Activated CD4-positive, alpha-beta T cell treated with anti-CD3 and anti-CD28 coated beads, Interleukin-2, amount 50 U/mL, for 1 hour (primary cell): ENCODE measurements around the gene OTUB2.
A peak's percentile ranks its signal among the peaks of the same experiment; 100 is the strongest.
"Not testable (repeated sequence)": the region's sequence is repeated elsewhere in the genome, so short reads cannot be mapped to it uniquely, and the experiment has no call there.

Experiments used
- DNase-seq: peaks from one replicate; pipeline ENCODE4 v3.0.0-alpha.2; 2020

The OTUB2 gene

DNA sequence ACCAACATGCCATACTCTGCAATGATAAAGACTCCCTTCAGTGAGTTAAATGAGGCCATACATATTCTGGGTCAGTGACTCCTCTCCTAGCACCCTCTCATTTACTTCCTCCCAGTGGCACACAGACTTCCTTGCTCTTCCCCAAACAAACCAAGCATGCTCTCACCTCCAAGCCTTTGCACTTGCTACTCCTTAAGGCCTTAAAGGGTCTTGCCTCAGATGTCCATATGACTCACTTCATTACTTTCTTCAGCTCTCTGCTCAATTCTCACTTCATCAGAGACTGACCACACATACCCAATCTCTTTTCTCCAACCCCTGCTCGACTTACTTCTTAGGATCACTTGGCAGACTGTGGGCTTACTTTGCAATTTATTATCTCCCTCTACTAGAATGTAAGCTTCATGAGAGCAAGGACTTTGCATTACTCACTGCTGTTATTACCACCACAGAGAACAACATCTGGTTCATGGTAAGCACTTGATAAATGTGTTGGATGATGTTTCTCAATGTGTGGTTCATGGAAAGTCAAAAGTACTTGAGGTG, 32.1 kb downstream of the OTUB2 start:
- no peak for DNase-seq

- DNase-seq = no peak
These were observed 32.6 kb downstream of the OTUB2 start for GRCh38 chr14:94058674-94059138.

- DNase-seq = no peak
These were observed 33.9 kb downstream of the OTUB2 start for GRCh38 chr14:94059998-94060397.

GRCh38 chr14:94062344-94062940, 36.3 kb downstream of the OTUB2 start:
- no peak for DNase-seq

- DNase-seq = no peak
These were observed 40.0 kb downstream of the OTUB2 start for GRCh38 chr14:94066089-94066676.

- DNase-seq = not testable (repeated sequence)
These were observed 45.9 kb downstream of the OTUB2 start for GRCh38 chr14:94072076-94072475.

- no peak for DNase-seq
These were observed 48.4 kb downstream of the OTUB2 start for GRCh38 chr14:94074534-94074933.

- DNase-seq = no peak
These were observed 48.9 kb downstream of the OTUB2 start for GRCh38 chr14:94075008-94075407.

GRCh38 chr14:94077111-94077821, 51.1 kb downstream of the OTUB2 start:
- no peak for DNase-seq

GRCh38 chr14:94077823-94078222, 51.7 kb downstream of the OTUB2 start:
- DNase-seq = no peak

DNA sequence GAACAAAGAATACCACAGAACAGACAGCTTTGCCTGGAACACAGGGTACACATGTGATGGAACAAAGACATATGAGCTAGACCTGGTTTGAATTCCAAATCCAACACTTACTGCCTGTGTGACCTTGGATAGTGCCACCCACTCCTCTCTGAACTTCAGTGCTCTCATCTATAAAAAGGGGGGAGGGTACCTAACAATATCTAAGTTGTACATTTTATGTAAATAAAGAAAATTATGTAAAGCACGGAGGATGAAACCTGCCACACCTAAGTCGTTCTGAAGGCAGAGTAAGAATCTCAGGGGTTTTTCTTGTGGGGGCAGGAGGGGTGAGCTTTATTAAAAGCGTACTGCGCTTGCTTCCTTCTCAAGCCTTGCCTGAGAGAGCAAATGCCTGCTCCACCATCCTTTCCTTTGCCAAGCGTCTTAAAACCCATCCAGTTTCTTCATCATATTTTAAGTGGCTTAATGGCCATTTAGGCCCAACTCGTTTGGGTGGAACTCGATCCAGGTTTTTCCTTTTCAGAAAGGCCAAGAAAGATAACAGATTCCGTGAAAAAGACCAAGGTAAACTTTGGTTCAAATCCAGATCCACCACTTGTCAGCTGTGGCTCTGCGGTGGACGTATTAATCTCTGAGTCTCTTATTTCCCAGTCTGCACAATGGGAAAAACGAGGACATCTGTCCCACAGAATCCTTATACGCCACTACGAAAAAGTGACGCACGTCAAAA, 53.9 kb downstream of the OTUB2 start:
- DNase-seq = no peak

DNA sequence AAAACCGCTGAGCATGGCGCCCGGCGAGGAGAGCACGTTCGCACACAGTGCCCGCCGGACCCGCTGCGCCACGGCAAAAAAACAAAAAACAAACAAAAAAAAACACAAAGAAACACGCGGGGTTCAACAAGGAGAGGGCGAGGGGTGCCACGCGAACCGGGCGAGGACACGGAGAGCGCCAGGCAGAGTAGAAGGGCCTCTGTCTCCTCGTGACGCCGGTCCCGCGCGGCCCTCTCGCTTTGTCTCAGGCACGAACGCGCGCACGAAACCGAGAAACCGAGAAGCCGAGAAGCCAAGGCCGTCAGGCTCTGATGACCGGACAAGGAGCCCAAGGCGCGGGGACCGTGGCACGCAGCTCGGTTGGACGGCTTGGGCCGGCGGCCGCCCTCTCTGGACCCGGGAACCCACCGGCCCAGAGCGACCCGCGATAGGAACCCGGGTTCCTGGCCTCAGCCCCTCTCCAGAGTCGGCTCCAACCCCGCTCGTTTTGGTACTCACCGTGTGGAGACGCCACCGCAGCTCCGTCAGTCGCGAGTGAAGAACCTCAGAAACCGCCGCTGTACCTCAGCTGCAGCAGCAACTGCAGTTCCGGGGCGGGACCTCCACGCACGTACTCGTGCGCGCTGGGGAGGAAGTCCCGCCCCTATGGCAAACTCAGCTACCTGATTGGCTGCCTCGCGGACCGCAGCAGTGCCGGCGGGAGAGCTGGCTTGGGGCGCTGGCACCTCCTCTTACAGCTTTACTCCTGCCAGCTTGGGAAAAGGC, 54.7 kb downstream of the OTUB2 start, which contains the start of the genes DDX24 and IFI27L1:
DDX24 (minus strand) TSS at position 582 of the 765 bp plus-strand sequence. CDS start 1,460 bp downstream, outside the sequence.
IFI27L1 (plus strand) TSS at position 690 of the 765 bp plus-strand sequence. CDS start 15,628 bp downstream, outside the sequence.
- DNase-seq = peak; percentile 96

- DNase-seq = peak; percentile 5
These were observed 55.3 kb downstream of the OTUB2 start for GRCh38 chr14:94081386-94081820.

DNA sequence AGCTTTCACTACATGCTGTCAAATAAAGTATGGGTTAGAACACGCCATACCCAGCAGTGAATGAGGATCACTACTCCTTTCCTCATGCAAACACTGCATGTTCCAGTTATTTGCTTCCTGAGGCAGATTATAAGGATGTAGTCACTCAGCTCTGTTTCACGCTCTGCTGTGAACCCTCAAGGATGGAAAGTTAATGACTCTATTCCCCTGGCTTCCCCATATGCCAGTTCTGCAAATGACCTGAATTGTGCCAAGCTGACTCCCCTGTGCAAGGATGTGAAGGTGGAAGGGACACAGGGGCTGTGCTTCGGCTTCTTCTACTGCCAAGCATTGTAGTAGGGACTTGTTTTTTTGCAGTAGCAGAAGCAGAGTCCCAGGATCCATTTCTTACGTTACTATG, 61.8 kb downstream of the OTUB2 start:
- no peak for DNase-seq

- no peak for DNase-seq
These were observed 62.4 kb downstream of the OTUB2 start for GRCh38 chr14:94088516-94088915.

DNA sequence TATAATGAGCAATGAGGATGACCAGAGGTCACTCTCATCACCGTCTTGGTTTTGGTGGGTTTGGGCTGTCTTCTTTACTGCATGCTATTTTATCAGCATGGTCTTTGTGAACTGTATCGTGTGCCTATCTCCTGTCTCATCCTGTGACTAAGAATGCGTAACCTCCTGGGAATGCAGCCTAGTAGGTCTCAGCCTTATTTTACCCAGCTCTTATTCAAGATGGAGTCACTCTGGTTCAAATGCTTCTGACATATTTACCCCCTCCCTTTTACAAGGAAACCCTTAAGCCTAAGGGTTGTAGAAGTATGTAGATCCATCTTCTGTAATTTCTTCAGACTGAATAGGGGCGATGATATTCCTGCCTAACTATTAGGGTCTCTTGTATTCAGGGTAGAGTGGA, 63.3 kb downstream of the OTUB2 start:
- DNase-seq = no peak

- no peak for DNase-seq
These were observed 67.3 kb downstream of the OTUB2 start for GRCh38 chr14:94093418-94093817.

- DNase-seq = no peak
These were observed 71.0 kb downstream of the OTUB2 start for GRCh38 chr14:94097091-94097490.
